Esophagus squamous epithelium (tissue), 5 donors: ENCODE data around the gene LY86. TPM values are rescaled to one million over a fixed set of nuclear protein-coding genes. Genes with fewer than 3 reads are reported as not detected.

ENCODE experiments used
- DNase-seq: peaks from one replicate; lab custom pipeline; 2025; lab: John Stamatoyannopoulos, UW
- H3K27ac ChIP-seq, 4 donors: fragments of 200-600 bp; sonication (generic); one replicate each; pipeline ENCODE4 v1.5.1; 2016 to 2019; ENCODE audit warnings: mild to moderate bottlenecking in 1 of 4
- H3K27me3 ChIP-seq, 4 donors: fragments of 200-600 bp; sonication (generic); 1 replicate in 3 of 4; 2 replicates in 1 of 4; pipeline versions ENCODE4 v1.5.1 to v1.6.0; 2017 to 2021; ENCODE audit warnings: antibody characterized with exemption in 1 of 4
- H3K36me3 ChIP-seq, 3 donors: fragments of 200-600 bp; sonication (generic); one replicate each; pipeline ENCODE4 v1.5.1; 2016 to 2019
- H3K4me1 ChIP-seq, 3 donors: fragments of 200-600 bp; sonication (generic); one replicate each; pipeline ENCODE4 v1.5.1; 2017 to 2019
- H3K4me3 ChIP-seq, 4 donors: fragments of 200-600 bp; sonication (generic); 1 replicate in 3 of 4; 2 replicates in 1 of 4; pipeline ENCODE4 v1.5.1; 2016 to 2019; ENCODE audit warnings: mild to moderate bottlenecking in 2 of 4, moderate library complexity in 1 of 4
- H3K9me3 ChIP-seq, 3 donors: fragments of 200-600 bp; sonication (generic); one replicate each; pipeline ENCODE4 v1.5.1; 2016 to 2019
- POLR2A ChIP-seq, 4 donors: fragments of 450-650 bp; IDR thresholded peaks; one replicate each; pipeline ENCODE4 v1.6.1; 2017; ENCODE audit warnings: antibody characterized with exemption in 4 of 4, mild to moderate bottlenecking in 4 of 4, moderate library complexity in 3 of 4
- WGBS, 2 donors: methylation state at CpG; one replicate each; pipeline ENCODE4 v1.1.5; 2018; 5-methylcytosine and 5-hydroxymethylcytosine counted together
- intact Hi-C: fragments of 100-400 bp; cut with DNase I; formaldehyde crosslinking; loops from one replicate; pipeline ENCODE4 v1.15.0; 2022
- total RNA-seq, 4 donors: library from RNA; depleted of rRNA; stranded (reverse); fragments of >200 nt; gene quantifications; one replicate each; pipeline ENCODE4 v1.1.0, GENCODE V29; 2016
- TF ChIP-seq, protein P1 (sequence below), 6 experiments: fragments of 450-650 bp in 4 of 6; fragments of 200-600 bp in 2 of 6; sonication (generic) in 2 of 6; IDR thresholded peaks; one replicate each; pipeline ENCODE4 v1.5.1; 2016 to 2019; ENCODE audit warnings: antibody characterized with exemption in 6 of 6, mild to moderate bottlenecking in 4 of 6, moderate library complexity in 4 of 6
- donor health status: DM: yes; HTN: yes; CAD: no.

The LY86 gene
- total RNA-seq, 4 donors from 2014 or later, result 2.3 TPM; not detected in 2

DNA sequence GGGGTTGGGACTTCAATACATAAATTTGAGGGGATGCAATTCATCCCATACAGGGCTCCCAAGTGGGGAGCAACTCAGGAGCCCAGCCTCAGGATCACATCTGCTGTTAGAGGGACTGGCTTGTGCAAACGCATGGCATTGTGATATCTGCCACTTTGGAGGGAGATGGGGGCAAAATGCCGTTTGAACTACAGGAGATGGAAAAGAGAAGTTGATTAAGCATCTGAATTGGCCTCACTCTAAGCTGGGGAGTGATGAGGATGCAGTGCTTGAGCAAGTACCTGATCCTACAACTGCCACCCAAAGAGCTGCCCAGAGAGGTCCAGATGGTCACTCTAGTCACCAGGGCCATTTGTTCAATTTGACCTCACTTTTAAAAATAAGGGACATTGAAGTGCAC is 2.0 kb downstream of the LY86 start:
- Histone ChIP-seq H3K4me3 (no peak overlapping the region), H3K27ac (no peak overlapping the region), H3K27me3 (no peaks in the 10 kb centered on the region), H3K9me3 (no peaks in the 10 kb centered on the region), H3K4me1 (no peaks in the 10 kb centered on the region), H3K36me3 (no peaks in the 10 kb centered on the region)
- TF ChIP-seq, protein P1, sequence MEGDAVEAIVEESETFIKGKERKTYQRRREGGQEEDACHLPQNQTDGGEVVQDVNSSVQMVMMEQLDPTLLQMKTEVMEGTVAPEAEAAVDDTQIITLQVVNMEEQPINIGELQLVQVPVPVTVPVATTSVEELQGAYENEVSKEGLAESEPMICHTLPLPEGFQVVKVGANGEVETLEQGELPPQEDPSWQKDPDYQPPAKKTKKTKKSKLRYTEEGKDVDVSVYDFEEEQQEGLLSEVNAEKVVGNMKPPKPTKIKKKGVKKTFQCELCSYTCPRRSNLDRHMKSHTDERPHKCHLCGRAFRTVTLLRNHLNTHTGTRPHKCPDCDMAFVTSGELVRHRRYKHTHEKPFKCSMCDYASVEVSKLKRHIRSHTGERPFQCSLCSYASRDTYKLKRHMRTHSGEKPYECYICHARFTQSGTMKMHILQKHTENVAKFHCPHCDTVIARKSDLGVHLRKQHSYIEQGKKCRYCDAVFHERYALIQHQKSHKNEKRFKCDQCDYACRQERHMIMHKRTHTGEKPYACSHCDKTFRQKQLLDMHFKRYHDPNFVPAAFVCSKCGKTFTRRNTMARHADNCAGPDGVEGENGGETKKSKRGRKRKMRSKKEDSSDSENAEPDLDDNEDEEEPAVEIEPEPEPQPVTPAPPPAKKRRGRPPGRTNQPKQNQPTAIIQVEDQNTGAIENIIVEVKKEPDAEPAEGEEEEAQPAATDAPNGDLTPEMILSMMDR (IDR thresholded peaks at IDR 0.05), result no peak
- no peak for TF ChIP-seq POLR2A (IDR thresholded peaks at IDR 0.05)
- DNase-seq, result no peak
- intact Hi-C loops, result no loop called here
- WGBS, 2 donors, result 62 to 63% methylated on average over 2 of the region's 2 CpGs

DNA sequence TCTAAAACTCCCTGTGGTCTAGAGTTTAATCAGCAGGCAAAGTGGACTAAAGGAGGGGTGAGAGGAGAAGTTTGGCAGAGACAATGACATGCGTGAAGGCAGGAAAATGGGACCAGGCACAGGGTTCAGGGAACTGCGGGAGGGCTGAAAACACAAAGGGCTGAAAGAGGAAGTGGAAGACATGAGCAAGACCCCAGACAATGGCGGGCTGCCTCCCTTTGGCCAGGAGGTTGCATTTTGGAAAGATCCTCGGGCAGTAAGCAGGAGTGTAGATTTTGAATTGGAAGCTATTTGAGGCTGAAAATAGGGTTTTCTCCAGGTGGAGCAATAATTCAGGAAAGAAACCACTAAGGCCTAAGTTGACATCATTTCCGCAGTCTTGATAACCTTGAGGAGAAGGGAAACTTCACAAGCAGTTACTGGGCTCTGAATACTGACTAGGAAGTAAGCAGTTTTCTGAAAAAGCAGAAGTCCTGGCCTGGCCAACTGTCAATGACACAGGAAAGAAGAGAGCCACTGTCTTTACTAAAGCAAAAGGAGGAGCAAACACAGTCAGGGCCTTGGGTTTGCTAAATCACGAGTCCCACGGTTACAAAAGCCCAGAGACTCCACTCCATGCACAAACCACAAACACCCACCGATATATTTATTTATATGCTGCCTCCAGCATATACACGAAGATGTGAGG is 3.4 kb downstream of the LY86 start:
- 57 to 65% methylated on average over 9 of the region's 9 CpGs for WGBS, 2 donors
- DNase-seq, result no peak

DNA sequence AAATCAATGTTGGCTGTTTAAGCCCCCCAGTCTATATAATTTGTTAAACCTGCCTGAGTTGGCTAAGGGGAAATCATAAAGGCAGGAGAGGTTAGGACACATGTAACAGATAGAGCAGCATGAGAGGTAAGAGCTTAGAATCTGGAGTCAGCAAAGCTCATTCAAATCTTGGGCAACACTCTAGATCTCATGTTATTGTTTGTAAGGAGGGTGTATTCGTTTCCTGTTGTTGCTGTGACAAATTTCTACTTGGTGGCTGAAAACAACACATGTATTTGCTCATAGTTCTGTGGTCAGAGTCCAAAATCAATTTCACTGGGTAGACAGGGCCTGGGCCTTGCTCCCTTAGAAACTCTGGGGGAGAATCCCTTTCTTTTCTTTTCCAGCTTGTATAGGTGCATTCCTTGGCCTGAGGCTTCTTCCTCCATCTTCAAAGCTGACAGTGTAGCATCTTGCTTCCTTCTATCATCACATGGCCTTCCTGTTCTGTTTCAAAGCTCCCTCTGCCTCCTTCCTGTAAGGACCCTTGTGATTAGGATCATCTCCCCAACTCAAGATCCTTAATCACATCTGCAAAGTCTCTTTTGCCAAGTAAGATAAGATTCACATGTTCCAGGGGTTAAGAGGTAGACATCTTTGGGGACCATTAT is 4.4 kb downstream of the LY86 start:
- Histone ChIP-seq H3K27me3 (peaks cover 0 to 9% (median 0%) of the 10 kb centered on the region in 4 donors), H3K4me1 (peaks cover 0 to 6% (median 0%) of the 10 kb centered on the region in 3 donors), H3K9me3 (no peaks in the 10 kb centered on the region), H3K36me3 (no peaks in the 10 kb centered on the region), H3K4me3 (no peak overlapping the region), H3K27ac (peak overlapping the region in 3 of 4 donors; percentile 17 to 65 (median 58))
- TF ChIP-seq, protein P1 (IDR thresholded peaks at IDR 0.05), result no peak
- TF ChIP-seq POLR2A (IDR thresholded peaks at IDR 0.05), result no peak
- 41 to 47% methylated on average over 1 of the region's 1 CpG for WGBS, 2 donors
- intact Hi-C loops, result no loop called here
- no peak for DNase-seq

More for the DNA sequence above, 3.4 kb downstream of the LY86 start:
- Histone ChIP-seq H3K27me3 (peaks cover 0 to 1% (median 0%) of the 10 kb centered on the region in 4 donors), H3K9me3 (no peaks in the 10 kb centered on the region), H3K36me3 (no peaks in the 10 kb centered on the region), H3K4me1 (peaks cover 0 to 4% (median 0%) of the 10 kb centered on the region in 3 donors), H3K27ac (peak overlapping the region in 3 of 4 donors; percentile 17 to 65 (median 58)), H3K4me3 (no peak overlapping the region)
- intact Hi-C loops, result no loop called here
- TF ChIP-seq, protein P1 (IDR thresholded peaks at IDR 0.05), result no peak
- no peak for TF ChIP-seq POLR2A (IDR thresholded peaks at IDR 0.05)

DNA sequence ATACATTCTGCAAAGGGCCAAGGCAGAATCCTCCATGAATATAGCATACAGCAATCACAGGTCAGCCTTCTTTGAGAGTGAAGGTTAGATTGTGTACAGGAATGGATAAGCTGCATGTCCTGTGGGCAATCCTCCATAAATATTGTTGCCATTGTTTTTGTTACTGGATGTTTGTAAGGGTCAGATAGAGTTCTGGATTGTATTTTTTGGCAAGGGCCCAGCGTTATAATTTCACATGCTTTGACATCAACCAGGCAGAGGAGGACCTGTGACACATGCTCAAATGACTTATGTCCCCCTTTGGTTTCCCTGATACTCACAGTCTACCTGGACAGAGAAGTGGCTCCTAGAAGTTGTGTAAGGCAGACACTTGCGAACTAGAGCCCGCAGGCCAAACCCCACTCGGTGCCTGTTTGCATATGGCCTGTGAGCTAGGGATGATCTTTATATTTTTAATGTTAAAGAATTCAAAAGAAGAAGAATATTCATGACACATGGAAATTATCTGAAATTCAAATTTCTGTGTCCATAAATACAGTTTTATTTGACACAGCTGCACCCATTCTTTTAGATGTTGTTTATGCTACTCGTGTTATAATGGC is 5.4 kb downstream of the LY86 start:
- 46 to 53% methylated on average over 5 of the region's 5 CpGs for WGBS, 2 donors
- Histone ChIP-seq H3K4me1 (peaks cover 0 to 6% (median 0%) of the 10 kb centered on the region in 3 donors), H3K27ac (peak overlapping the region in 1 of 4 donors; percentile 65), H3K9me3 (no peaks in the 10 kb centered on the region), H3K4me3 (no peak overlapping the region), H3K27me3 (peaks cover 0 to 15% (median 0%) of the 10 kb centered on the region in 4 donors), H3K36me3 (no peaks in the 10 kb centered on the region)
- TF ChIP-seq POLR2A (IDR thresholded peaks at IDR 0.05), result no peak
- TF ChIP-seq, protein P1 (IDR thresholded peaks at IDR 0.05), result no peak
- intact Hi-C loops, result no loop called here
- no peak for DNase-seq

DNA sequence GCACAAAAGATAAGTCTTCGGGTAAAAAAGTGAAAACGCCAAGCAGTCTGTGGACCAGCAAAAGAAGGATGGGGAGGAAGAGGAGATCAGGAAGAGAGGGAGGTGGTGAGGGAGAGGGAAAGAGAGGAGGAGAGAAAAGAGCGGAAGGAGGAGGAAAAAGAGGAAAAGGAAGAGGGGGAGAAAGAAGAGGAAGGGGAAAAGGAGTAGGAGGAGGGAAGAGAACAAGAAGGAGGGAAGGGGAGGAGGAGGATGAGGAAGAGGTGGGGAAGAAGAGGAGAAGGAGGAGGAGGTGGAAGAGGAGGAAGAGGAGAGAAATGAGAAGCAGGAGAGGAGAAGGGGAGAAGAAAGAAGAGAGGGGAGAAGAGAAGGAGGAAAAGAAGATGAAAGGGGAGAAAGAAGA is 6.5 kb downstream of the LY86 start:
- Histone ChIP-seq H3K36me3 (no peaks in the 10 kb centered on the region), H3K27me3 (peaks cover 0 to 23% (median 0%) of the 10 kb centered on the region in 4 donors), H3K27ac (no peak overlapping the region), H3K4me1 (peaks cover 0 to 6% (median 0%) of the 10 kb centered on the region in 3 donors), H3K9me3 (no peaks in the 10 kb centered on the region), H3K4me3 (no peak overlapping the region)
- no peak for DNase-seq
- TF ChIP-seq, protein P1 (IDR thresholded peaks at IDR 0.05), result no peak
- no peak for TF ChIP-seq POLR2A (IDR thresholded peaks at IDR 0.05)
- 92 to 95% methylated on average over 3 of the region's 3 CpGs for WGBS, 2 donors
- intact Hi-C loops, result no loop called here
